Esophagus squamous epithelium (tissue), 5 donors: ENCODE measurements around the gene SF3A2. TPM values are rescaled to one million over a fixed set of nuclear protein-coding genes. Genes with fewer than 3 reads are reported as not detected.

Experiments used
- DNase-seq: peaks from one replicate; lab custom pipeline; 2025; lab: John Stamatoyannopoulos, UW
- H3K27ac ChIP-seq, 4 donors: fragments of 200-600 bp; sonication (generic); one replicate each; pipeline ENCODE4 v1.5.1; 2016 to 2019; ENCODE audit warnings: mild to moderate bottlenecking in 1 of 4
- H3K27me3 ChIP-seq, 4 donors: fragments of 200-600 bp; sonication (generic); 1 replicate in 3 of 4; 2 replicates in 1 of 4; pipeline versions ENCODE4 v1.5.1 to v1.6.0; 2017 to 2021; ENCODE audit warnings: antibody characterized with exemption in 1 of 4
- H3K36me3 ChIP-seq, 3 donors: fragments of 200-600 bp; sonication (generic); one replicate each; pipeline ENCODE4 v1.5.1; 2016 to 2019
- H3K4me1 ChIP-seq, 3 donors: fragments of 200-600 bp; sonication (generic); one replicate each; pipeline ENCODE4 v1.5.1; 2017 to 2019
- H3K4me3 ChIP-seq, 4 donors: fragments of 200-600 bp; sonication (generic); 1 replicate in 3 of 4; 2 replicates in 1 of 4; pipeline ENCODE4 v1.5.1; 2016 to 2019; ENCODE audit warnings: mild to moderate bottlenecking in 2 of 4, moderate library complexity in 1 of 4
- H3K9me3 ChIP-seq, 3 donors: fragments of 200-600 bp; sonication (generic); one replicate each; pipeline ENCODE4 v1.5.1; 2016 to 2019
- CTCF ChIP-seq, 6 experiments: fragments of 450-650 bp in 4 of 6; fragments of 200-600 bp in 2 of 6; sonication (generic) in 2 of 6; IDR thresholded peaks; one replicate each; pipeline ENCODE4 v1.5.1; 2016 to 2019; ENCODE audit warnings: antibody characterized with exemption in 6 of 6, mild to moderate bottlenecking in 4 of 6, moderate library complexity in 4 of 6
- POLR2A ChIP-seq, 4 donors: fragments of 450-650 bp; IDR thresholded peaks; one replicate each; pipeline ENCODE4 v1.6.1; 2017; ENCODE audit warnings: antibody characterized with exemption in 4 of 4, mild to moderate bottlenecking in 4 of 4, moderate library complexity in 3 of 4
- WGBS, 2 donors: methylation state at CpG; one replicate each; pipeline ENCODE4 v1.1.5; 2018; 5-methylcytosine and 5-hydroxymethylcytosine counted together
- intact Hi-C: fragments of 100-400 bp; cut with DNase I; formaldehyde crosslinking; loops from one replicate; pipeline ENCODE4 v1.15.0; 2022
- total RNA-seq, 4 donors: library from RNA; depleted of rRNA; stranded (reverse); fragments of >200 nt; gene quantifications; one replicate each; pipeline ENCODE4 v1.1.0, GENCODE V29; 2016
- donor health status: DM: yes; HTN: yes; CAD: no.

SF3A2 gene
- total RNA-seq, 4 donors from 2014 or later: 19.3 to 39.7 (median 31.3) TPM

GRCh38 chr19:2287585-2288337, 51.1 kb downstream of the SF3A2 start:
- H3K9me3 ChIP-seq: no peaks in the 10 kb centered on the region
- peaks cover 19 to 38% (median 22%) of the 10 kb centered on the region in 3 donors for H3K4me1 ChIP-seq
- TF ChIP-seq POLR2A (IDR thresholded peaks at IDR 0.05) (no peak), CTCF (IDR thresholded peaks at IDR 0.05) (no peak)
- no peak for DNase-seq
- H3K4me3 ChIP-seq: no peak overlapping the region
- H3K27ac ChIP-seq: no peak overlapping the region
- WGBS, 2 donors: 68 to 75% methylated on average over 3 to 4 of the region's 13 CpGs
- H3K27me3 ChIP-seq: peaks cover 21 to 79% (median 26%) of the 10 kb centered on the region in 4 donors
- no peaks in the 10 kb centered on the region for H3K36me3 ChIP-seq
- intact Hi-C loops: loop anchor here (10.0 kb wide), 2 partner anchors 107 to 337 kb away; no protein-coding TSS in a partner anchor

- no peaks in the 10 kb centered on the region for H3K9me3 ChIP-seq
- WGBS, 2 donors: 88% methylated on average over 8 of the region's 17 CpGs; no CpG with 5 or more reads in 1 of the 2 donors
- H3K4me1 ChIP-seq: peaks cover 19 to 36% (median 22%) of the 10 kb centered on the region in 3 donors
- peaks cover 21 to 79% (median 26%) of the 10 kb centered on the region in 4 donors for H3K27me3 ChIP-seq
- no peak for DNase-seq
- intact Hi-C loops: loop anchor here (10.0 kb wide), 2 partner anchors 106 to 336 kb away; no protein-coding TSS in a partner anchor
- no peak overlapping the region for H3K4me3 ChIP-seq
- no peaks in the 10 kb centered on the region for H3K36me3 ChIP-seq
- TF ChIP-seq POLR2A (IDR thresholded peaks at IDR 0.05): no peak
- no peak for TF ChIP-seq CTCF (IDR thresholded peaks at IDR 0.05)
- H3K27ac ChIP-seq: no peak overlapping the region
Measured at GRCh38 chr19:2288338-2288817, 51.8 kb downstream of the SF3A2 start.

DNA sequence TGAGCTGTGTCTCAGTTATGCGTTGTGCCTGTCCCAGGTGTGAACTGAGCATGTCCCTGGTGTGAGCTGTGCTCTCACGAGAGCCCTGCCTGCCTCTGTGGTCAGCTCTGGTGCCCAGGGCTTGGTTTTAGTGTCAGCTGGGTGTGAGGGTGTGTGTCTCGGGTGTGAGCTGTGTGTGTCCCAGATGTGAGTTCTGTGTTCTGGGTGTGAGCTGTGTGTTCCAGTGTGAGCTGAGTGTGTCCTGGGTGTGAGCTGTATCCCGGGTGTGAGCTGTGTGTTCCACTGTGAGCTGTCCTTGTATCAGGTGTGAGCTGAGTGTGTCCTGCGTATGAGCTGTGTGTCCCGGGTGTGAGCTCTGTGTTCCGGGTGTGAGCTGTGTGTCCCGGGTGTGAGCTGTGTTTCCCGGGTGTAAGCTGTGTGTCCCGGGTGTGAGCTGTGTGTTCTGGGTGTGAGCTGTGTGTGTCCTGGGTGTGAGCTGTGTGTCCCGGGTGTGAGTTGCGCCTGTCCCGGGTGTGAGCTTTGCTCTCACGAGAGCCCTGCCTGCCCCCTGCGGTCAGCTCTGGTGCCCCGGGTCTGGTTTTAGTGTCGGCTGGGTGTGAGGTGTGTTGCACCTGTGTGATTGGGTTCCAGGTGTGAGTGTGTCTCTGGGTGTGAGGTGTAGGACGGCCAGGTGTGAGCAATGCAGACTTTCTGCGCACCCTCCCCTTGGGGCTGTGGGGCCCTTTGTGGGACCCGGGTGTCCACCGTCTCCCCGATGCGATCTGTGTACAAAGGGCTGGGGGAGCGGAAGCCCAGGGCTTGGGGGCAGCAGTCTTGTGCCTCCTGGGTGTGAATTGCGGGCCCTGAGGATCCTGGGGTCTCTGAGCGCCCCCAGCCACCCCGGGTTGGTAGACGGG, 52.4 kb downstream of the SF3A2 start:
- DNase-seq: no peak
- Histone ChIP-seq H3K27me3 (peaks cover 21 to 86% (median 26%) of the 10 kb centered on the region in 4 donors), H3K9me3 (no peaks in the 10 kb centered on the region), H3K36me3 (no peaks in the 10 kb centered on the region), H3K4me3 (peak overlapping the region in 3 of 4 donors; percentile 34 to 65 (median 51)), H3K27ac (peak overlapping the region; percentile 4 to 76 (median 52)), H3K4me1 (peaks cover 19 to 39% (median 22%) of the 10 kb centered on the region in 3 donors)
- 70 to 80% methylated on average over 1 to 2 of the region's 28 CpGs for WGBS, 2 donors
- TF ChIP-seq POLR2A (IDR thresholded peaks at IDR 0.05) (no peak), CTCF (IDR thresholded peaks at IDR 0.05) (no peak)
- intact Hi-C loops: loop anchor here (10.0 kb wide), 2 partner anchors 106 to 336 kb away; no protein-coding TSS in a partner anchor

- Histone ChIP-seq H3K9me3 (no peaks in the 10 kb centered on the region), H3K27me3 (peaks cover 21 to 94% (median 26%) of the 10 kb centered on the region in 4 donors), H3K4me1 (peaks cover 19 to 47% (median 28%) of the 10 kb centered on the region in 3 donors), H3K4me3 (peak overlapping the region; percentile 13 to 65 (median 42)), H3K27ac (peak overlapping the region; percentile 8 to 76 (median 52)), H3K36me3 (no peaks in the 10 kb centered on the region)
- TF ChIP-seq CTCF (IDR thresholded peaks at IDR 0.05) (no peak), POLR2A (IDR thresholded peaks at IDR 0.05) (peak in 1 of 4 donors; percentile 27)
- intact Hi-C loops: loop anchor here (10.0 kb wide), 2 partner anchors 105 to 335 kb away; no protein-coding TSS in a partner anchor
- DNase-seq: no peak
- WGBS, 2 donors: 0 to 1% methylated on average over 19 to 33 of the region's 74 CpGs
Measured at GRCh38 chr19:2289714-2290435, 53.3 kb downstream of the SF3A2 start.
